ENCODE results near the gene RAB3A.

DNA sequence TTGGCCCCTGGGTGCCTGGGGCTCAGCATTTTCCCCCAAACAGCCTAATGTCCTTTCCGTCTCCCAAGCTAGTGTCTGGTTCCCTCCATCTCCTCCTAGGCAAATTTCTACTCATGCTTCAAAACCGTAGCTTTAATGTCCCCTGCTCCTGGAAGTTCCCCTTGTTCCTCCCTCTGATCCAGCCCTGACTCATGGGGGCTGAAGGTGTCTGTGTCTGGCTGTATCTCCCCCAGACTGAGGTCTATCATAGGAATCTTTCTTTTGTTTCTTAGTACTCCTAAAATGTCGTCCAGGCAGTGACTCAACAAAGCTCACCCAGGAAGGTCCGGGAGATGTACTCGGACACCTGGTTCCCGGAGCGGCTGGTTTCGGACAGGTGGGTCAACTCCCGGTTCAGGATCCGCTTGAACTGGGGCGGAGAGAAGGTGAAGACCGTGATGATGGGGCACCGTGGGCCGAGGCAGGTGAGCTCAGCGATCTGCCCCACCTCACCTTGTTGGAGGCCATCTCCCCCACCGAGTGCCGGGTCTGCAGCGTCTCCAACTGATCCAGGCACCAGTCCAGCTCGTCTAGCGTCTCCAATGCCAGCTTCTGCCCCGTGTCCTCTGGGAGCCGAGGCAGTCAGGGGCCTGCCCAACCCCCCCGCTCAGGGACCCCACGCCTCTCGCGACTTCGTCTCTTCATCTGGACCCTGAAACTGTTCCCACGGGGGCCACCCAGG, 16.2 kb upstream of the RAB3A start:
- TF ChIP-seq, protein P1, sequence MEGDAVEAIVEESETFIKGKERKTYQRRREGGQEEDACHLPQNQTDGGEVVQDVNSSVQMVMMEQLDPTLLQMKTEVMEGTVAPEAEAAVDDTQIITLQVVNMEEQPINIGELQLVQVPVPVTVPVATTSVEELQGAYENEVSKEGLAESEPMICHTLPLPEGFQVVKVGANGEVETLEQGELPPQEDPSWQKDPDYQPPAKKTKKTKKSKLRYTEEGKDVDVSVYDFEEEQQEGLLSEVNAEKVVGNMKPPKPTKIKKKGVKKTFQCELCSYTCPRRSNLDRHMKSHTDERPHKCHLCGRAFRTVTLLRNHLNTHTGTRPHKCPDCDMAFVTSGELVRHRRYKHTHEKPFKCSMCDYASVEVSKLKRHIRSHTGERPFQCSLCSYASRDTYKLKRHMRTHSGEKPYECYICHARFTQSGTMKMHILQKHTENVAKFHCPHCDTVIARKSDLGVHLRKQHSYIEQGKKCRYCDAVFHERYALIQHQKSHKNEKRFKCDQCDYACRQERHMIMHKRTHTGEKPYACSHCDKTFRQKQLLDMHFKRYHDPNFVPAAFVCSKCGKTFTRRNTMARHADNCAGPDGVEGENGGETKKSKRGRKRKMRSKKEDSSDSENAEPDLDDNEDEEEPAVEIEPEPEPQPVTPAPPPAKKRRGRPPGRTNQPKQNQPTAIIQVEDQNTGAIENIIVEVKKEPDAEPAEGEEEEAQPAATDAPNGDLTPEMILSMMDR (IDR thresholded peaks at IDR 0.05): no peak
- TF ChIP-seq POLR2A (IDR thresholded peaks at IDR 0.05): no peak
- TF ChIP-seq EP300 (IDR thresholded peaks at IDR 0.05): no peak
- TF ChIP-seq POLR2AphosphoS5 (IDR thresholded peaks at IDR 0.05): no peak
